Measurements from ENCODE around the gene ELL.
A peak's percentile ranks its signal among the peaks of the same experiment; 100 is the strongest.
"Not testable (repeated sequence)": the region's sequence is repeated elsewhere in the genome, so short reads cannot be mapped to it uniquely, and the experiment has no call there.

The ELL gene

DNA sequence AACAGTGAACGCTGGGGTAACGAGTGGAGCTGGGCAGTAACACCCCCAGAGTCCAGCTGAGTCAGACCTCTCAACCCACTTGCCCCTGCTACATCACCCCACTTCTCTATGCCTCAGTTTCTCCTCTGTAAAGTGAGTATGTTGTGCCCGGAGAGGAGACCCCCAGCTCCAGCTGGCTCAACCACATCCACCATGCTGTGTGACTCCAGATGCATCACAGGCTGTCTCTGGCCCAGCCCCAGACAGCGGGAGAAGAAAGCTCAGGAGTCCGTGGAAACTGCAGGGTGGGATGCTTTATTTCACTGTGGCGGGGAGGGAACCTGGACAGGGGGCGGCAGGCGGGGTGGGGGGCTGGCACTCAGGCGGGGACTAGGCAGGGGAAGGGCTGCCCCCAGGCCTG lies 9.6 kb upstream of the ELL start:
- no peak for DNase-seq (ENCODE audit: low spot score)

DNA sequence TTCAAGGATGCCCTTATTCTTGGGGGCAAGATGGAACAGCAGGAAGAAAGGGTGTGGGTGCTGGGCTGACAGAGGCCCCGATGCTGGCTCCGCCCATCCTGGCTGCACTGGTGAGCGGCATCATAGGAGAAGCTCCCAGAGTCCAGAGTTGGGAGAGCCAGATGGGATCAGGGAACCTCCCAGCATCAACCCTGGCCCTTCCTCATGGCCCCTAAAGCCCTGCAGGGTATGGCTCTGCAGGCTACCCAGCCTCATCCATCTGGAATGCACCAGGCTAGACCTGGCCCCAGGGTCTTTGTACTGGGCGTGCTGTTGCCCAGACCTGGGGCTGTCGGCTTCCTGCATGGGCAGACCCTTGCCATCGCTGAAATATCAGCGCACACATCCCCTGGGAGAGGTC lies 7.9 kb upstream of the ELL start:
- no peak for DNase-seq (ENCODE audit: low spot score)

DNA sequence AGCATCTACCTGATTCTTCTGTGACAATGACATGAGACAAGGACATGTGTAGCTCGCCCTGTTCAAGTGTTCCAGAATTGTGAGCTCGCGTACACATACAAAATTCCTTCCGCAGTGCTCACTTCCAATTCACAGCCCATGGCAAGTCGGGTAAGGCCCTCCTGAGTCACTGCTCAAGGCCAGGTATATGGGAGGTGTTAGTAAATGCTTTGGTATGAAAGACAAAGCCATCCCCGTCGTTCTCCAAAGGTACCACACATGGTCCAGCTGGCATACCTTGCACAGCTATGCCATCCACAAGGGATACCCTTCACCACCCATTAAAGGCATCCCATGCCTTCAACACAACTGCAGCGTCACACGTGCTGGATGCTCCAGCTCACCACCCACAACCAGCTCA lies 4.4 kb upstream of the ELL start:
- no peak for DNase-seq (ENCODE audit: low spot score)

DNA sequence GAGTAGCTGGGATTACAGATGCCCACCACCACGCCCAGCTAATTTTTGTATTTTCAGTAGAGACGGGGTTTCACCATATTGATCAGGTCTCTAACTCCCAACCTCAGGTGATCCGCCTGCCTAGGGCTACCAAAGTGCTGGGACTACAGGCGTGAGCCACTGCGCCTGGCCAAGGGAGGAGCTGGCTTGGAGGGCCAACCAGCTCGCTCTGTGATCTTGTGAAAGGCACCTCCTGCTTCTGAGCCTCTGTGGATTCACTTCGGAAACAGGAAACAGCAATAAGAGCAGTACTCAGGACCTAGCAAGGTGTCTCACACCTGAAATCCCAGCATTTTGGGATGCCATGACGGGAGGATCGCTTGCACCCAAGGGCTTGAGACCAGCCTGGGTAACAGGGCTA lies 2.0 kb upstream of the ELL start:
- no peak for DNase-seq (ENCODE audit: low spot score)

DNA sequence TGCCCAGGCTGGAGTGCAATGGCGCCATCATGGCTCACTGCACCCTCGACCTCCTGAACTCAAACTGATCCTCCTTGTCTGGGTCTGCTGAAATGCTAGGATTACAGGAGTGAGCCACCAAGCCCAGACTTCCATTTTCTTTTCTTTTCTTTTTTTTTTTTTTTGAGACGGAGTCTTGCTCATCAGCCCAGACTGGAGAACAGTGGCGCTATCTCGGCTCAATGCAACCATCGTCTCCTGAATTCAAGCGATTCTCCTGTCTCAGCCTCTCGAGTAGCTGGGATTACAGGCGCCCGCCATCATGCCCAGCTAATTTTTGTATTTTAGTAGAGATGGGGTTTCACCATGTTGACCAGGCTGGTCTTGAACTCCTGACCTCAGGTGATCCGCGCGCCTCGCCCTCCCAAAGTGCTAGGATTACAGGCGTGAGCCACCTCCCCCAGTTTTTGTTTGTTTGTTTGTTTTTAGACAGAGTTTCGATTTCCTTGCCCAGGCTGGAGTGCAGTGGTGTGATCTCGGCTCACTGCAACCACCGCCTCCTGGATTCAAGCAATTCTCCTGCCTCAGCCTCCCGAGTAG lies 1.1 kb upstream of the ELL start:
- not testable (repeated sequence) for DNase-seq (ENCODE audit: low spot score)

DNA sequence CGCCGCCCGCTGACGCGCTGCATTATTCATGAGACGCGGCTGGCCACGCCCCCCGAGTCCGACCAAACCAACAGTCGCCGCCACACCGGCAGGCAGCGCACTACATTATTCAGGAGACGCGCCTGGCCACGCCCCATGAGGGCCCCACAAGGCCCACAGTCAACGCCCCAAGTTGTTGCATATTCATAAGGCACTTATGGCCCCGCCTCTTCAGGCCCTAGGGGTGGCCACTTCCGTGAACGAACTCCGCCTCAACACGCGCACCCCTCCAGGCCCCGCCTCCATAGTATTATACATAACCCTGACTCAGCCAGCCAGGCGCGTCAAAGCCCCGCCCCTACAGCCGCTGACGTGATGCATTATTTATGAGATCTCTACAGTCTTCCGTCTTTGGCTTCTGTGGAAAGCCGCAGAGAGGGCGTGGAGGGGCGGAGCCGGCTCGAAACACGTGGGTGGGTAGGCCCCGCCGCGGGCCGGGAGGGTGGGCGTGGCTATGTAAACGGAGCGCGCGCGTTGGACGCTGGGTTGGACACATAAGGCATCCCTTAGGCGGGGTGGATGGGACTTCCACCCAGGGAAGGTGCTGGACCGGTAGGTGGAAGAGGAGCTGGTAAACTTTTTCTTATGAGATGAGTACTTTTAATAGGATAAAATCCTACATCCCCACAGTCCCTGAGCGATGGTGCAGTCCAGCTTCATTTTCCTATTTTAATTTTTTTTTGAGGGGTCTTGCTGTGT lies 423 bp upstream of the ELL start:
- peak; percentile 99 for DNase-seq (ENCODE audit: low spot score)

DNA sequence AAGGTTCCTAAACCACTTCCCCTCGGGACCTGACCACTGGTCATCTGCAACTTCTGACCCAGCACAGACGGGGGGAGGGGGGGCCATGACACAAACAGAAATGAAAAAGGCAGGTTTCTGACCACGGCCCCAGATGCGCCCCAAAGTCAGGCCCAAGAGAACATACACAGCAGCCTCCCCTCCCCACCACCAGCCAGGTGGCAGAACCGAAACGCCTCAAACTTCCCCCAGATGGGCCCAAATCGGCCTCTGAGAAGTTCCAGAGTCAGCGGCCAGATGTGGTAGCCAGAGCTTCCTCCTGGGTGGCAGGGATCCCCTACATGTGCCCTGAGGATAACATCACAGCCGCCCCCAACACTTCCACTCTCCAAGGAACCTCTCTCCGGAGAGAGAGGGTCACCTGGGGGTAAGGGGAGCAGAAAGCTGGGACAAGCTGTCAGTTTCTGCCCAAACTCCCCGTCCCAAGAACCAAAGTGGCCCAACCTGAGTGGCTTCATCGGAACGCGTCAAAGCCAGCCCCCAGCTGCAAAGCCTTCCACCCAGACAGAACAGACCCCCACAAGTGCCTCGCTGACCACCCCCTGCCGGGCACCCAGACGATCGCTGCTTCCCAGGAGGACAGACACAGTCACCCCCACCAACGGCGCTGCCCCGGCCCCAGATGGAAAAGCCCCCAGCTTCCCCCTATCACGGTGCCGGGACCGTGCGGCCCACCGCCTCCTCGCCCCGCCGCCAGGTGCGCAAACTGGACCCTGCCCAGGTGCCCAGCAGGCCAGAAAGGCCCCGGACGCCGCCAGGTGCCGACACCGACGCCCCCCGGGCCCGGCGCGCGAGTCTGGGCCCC lies 800 bp downstream of the ELL start:
- DNase-seq (ENCODE audit: low spot score), result no peak

DNA sequence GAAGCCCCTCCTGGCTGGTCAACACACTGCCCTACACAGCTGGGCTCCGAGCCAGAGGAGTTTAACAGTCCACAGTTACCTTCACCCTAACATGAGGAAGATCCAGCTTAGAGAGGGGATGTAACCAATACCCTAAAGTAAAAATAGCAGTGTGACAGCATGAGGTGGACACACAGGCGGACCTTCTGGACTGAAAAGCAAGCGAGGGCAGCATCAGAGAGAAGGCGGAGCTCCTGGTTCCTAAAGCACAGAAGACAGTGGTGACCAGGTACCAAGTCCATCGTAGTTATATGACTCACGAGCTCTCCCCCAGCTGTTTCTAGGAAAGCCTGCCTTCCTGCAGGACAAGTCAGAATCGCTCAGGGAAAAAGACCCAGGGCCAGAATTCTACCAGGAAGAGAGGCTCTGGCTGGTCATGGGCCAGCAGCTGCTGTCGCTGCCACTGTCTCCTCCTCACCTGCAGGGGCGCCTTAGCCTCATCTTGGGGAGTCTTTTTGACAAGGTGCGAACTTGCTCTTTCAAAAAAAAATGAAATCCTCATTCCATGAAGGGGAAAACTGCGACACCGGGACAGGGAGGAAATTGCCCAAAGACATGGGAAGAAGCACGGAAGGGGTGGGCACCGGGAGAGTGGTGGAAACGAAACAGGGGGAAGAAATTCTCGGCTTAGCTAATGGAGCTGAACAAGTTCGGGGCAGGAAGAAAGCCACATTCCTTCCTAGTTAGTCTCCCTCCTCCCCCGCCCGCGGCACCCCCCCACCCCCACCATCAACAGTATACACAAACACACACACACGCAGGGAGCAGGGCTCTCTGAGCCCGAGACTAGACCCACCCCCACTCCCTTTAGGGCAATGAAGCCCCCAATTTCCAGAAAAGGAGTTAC lies 1.7 kb downstream of the ELL start:
- DNase-seq (ENCODE audit: low spot score), result peak; percentile 76

DNA sequence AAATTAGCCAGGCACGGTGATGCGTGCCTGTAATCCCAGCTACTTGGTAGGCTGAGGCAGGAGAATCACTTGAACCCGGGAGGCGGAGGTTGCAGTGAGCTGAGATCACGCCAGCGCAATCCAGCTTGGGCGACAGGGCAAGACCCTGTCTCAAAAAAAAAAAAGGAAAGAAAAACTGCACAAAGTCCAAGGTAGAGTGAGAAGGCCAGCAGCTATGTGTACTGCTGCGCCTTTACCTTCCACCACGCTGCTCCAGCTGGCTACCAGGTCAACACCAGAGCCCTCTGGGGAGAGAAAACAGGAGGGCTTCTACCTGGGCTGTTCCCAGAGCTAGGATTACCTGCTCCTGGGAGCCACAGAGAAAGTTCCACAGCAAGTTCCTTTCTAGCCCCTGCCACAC lies 3.2 kb downstream of the ELL start:
- DNase-seq (ENCODE audit: low spot score), result no peak

DNA sequence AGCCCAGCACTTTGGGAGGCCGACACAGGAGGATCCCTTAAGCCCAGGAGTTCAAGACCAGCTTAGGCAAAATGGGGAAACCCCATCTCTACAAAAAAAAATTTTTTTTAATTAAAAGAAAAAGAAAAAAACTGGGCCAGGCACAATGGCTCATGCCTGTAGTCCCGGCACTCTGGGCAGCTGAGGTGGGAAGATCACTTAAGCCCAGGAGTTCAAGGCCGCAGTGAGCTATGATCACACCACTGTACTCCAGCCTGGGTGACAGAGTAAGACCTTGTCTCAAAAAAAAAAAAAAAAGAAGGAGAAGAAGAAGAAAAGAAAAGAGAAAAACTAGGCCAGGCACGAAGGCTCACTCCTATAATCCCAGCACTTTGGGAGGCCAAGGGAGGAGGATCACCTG lies 4.3 kb downstream of the ELL start:
- no peak for DNase-seq (ENCODE audit: low spot score)

DNA sequence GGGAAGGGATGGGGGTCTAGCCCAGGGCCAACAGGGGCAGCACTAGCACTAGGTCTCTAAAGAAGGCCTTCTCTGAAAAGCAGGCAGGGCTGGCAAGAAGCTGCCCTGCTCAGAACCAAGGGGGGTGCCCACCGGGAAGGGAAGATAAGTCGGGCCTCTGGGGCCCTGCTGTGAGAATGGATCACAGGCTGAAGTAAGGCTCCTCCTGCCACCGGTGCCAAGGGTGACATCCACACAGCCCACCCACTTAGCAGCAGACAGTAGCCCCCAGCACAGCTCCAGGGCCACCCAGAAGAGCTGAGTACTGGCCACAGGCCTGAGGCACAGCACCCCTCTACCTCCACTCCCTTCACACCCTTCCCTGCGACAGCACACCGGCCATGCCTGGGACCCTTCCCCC lies 5.9 kb downstream of the ELL start:
- DNase-seq (ENCODE audit: low spot score), result no peak

DNA sequence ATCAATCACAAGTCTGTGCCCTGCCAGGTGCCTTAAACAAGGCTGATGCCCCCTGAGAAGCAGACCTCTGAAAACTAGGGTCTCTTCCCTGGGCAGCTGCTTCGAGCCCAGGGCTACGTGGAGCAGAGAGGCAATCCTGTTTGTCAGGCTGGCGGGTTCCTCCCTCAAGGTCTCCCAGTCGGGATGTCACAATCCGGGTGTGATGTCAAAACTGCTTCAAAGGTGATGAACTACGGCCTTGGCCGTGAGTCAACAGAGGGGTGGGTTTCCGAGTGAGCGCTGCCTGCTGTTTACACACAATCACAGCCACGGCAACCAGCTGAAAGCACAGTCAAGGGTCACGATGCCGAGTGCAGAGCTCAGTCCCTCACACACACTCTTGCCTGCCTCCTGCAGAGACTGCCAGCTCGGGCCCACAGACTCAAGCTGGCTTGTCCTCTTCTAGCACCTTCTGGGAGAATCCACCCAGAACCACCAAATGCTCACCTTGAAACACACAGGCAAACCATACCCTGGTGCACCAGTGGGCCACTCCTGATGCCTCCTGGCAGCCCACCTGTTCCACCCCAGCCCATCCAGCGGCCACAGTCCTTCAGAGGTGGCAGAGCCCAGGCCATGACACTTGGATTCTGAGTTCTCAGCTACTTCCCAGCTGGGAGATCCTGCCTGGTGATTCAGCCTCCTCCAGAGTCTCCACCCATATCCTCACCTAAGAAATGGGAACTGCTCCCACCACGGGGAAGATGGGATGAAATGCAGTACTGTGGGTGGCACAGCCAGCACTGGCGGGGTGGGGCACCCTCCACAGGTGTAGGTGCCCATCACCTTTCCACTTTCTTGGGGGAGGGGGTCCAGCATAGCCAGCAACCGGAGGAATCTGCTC lies 6.8 kb downstream of the ELL start:
- DNase-seq (ENCODE audit: low spot score), result no peak

DNA sequence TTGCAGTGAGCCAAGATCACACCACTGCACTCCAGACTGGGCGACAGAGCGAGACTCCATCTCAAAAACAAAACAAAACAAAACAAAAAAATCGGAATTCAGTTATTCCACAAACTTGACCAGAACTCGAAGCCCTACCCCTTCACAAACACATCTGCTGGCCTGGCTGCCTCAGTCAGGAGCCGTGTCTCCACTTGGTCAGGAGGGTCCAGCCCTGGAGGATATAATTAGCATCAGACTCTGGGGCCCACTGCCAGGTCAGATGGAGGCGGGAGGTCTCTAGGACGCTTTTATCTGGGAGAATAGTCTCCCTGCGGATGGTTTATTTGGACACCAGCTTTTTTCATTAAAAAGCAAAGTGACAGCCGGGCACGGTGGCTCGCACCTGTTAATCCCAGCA lies 8.0 kb downstream of the ELL start:
- peak; percentile 40 for DNase-seq (ENCODE audit: low spot score)

DNA sequence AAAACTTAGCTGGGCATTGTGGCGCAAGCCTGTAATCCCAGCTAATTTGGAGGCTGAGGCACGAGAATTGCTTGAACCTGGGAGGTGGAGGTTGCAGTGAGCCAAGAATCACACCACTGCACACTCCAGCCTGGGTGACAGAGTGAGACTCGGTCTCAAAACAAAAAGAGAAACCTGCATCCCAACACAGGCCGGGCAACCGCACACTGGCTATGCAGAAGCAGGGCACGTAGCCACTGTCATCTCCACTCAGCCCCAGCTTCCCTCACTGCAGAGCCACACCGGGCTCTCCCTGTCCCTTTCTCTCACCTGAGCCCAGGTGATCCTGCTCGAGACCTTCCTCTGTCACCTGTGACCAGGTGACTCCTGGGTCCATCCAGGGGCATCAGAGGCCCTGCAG lies 11.7 kb downstream of the ELL start:
- no peak for DNase-seq (ENCODE audit: low spot score)

DNA sequence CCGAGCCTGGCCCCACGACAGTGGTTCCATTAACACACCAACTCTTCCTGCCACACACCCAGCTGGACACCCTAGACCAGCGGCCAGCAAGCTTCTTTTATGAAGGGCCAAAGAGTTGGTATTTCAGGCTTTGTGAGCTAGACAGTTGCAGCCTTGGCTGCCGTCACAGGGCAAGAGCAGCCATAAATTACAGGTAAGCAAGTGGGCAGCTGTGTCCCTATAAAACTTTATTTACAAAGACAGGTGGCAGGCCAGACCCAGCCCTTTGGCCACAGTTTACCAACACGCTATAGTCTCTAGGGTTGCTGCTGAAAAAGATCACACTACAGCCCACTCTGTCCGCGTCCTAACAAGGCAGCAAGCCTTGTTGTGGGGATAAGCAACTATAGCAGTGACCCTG lies 13.3 kb downstream of the ELL start:
- no peak for DNase-seq (ENCODE audit: low spot score)

DNA sequence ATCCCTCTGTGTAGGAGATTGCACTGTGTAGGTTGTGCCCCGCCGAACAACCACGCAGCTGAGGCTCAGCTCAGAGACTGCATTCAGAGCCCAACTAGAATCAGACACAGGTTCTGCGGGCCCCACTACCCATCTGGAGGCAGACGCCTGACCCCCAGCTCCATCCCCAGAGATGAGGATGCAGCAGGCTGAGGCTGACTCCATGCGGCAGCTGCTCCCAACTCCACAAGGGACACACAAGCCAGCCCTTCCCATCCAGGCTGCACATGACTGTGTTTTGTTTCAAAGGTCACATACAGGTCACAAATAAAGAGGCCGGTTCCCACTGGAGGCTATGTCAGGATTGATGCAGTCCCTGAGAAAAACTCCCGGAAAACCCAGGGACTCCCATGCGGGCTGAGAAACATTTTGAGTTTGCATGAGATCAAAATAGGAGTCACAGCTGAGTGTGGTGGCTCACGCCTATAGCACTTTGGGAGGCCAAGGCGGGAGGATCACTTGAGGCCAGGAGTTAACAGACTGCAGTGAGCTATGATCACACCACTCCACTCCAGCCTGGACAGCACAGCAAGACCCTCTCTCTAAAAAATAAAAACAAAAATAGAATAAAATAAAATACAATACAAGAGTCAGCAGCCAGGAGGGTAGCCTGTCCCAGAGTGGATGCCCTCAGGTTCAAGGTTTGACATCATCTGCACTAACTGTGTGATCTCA lies 14.0 kb downstream of the ELL start:
- no peak for DNase-seq (ENCODE audit: low spot score)

DNA sequence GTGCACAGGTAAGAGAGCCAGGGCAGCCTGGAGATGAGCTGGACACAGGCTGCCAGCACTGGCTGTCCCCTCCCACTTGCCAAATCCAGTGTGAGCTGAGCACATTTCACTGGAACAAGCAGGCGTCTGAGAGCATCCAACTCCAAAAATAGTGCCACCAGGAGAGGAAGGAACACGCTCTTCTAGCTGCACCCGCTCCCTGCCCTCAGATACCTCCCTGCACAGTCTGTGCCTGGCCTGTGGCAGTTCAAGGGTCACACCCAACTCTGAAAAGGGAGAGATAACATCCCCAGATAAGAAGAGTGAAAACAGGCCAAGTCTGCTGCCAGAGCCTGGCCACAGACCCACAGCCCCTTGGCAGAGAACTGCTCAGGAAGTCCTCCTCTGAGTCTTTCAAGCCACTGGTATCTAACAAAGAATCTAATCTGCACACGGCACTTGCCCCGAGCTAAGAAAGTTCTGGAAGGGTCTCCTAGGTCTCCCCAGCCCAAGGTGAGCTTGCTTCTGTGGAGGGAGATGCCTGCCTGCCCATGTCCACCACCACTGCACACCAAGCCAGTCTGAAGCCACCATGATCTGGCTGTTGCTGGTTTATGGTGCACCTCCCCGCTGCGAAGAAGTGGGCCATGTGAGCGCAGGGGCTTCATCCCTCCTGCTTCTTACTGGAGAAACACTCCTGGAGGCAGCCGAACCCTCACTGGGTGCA lies 14.7 kb downstream of the ELL start:
- no peak for DNase-seq (ENCODE audit: low spot score)

DNA sequence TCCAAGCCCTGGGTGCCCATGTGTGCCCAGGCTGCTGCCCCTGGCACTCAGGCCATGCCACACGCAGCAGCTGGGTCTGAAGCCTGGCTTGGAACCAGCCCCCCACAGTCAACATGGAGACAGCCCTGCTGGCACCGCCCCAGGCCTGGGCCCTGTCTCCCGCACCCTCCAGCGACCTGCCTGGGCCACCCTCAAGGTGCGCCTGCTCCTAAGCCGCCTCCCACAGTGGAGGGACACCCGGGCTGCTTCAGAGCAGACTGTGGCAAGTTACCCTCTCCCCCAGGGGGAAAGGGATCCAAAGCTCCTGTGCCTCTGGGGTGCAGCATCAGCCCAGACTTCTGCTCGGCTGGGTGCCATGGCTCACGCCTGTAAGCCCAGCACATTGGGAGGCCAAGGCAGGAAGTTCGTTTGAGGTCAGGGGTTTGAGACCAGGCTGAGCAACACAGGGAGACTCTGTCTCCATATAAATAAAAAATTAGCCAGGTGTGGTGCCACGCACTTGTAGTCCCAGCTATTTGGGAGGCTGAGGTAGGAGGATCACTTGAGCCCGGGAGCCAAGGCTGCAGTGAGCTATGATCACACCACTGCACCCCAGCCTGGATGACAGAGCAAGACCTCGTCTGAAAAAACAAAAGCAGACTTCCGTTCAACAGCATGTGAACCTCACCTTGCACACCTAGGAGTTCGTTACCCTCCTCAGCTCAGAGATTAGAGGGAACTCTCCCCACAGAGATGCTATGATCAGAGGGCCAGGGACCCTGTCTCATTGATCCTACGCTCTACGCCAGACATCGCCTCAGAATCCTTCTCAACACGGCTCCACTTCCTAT lies 15.6 kb downstream of the ELL start:
- DNase-seq (ENCODE audit: low spot score), result no peak

Measured in AG08395 (cell line).